ENCODE measurements around the gene NEK9. TPM values are rescaled to one million over a fixed set of nuclear protein-coding genes. Genes with fewer than 3 reads are reported as not detected.

NEK9 gene
- total and polyA plus RNA-seq, 9 of the 15 experiments (the other 6 are each of a cell fraction or from before 2014, with no cell fraction given): 2.8 to 39.6 (median 19.8) TPM

Small RNA genes lying within 50 kb of the gene (small RNA-seq; reads per million reads assigned to genes)
- gene HIF1AP1: not detected

Other genes starting within 250 kb of the NEK9 start
Only the 7 nearest of the 9 such genes appear.
- 0.18 and 0.90 TPM in 2 replicates for gene PGF, start 171.5 kb downstream of the NEK9 start, total RNA-seq (2014; rRNA removed)
- gene PGF, start 171.5 kb downstream of the NEK9 start, total RNA-seq (2014; rRNA removed; fragmentation: Illumina TruSeq; extraction: Trizol): 0.22 and 0.32 TPM in 2 replicates
- 0.11 and 0.34 TPM in 2 replicates for gene PGF, start 171.5 kb downstream of the NEK9 start, total RNA-seq (2015; rRNA removed; fragmentation: Illumina TruSeq; extraction: Trizol)
- gene PGF, start 171.5 kb downstream of the NEK9 start, total RNA-seq (2021): 0.29 and 0.44 TPM in 2 replicates
- 0.14 and 0.20 TPM in 2 replicates for gene PGF, start 171.5 kb downstream of the NEK9 start, polyA plus RNA-seq (2011; rRNA removed)
- 0.18 and 0.54 TPM in 2 replicates for gene PGF, start 171.5 kb downstream of the NEK9 start, polyA plus RNA-seq (2014; fragmentation: Illumina TruSeq; extraction: Trizol)
- gene PGF, start 171.5 kb downstream of the NEK9 start, polyA plus RNA-seq (2014; fragmentation: Nextera tagmentation; extraction: Ambion mirVana): under 1 TPM; 0.04 to 0.07 TPM
- 0.30 and 0.66 TPM in 2 replicates for gene PGF, start 171.5 kb downstream of the NEK9 start, polyA plus RNA-seq (2014; rRNA removed)
- gene EIF2B2, start 124.1 kb downstream of the NEK9 start, total RNA-seq (2014; rRNA removed): 53.3 and 65.7 TPM in 2 replicates
- gene EIF2B2, start 124.1 kb downstream of the NEK9 start, total RNA-seq (2014; rRNA removed; fragmentation: Illumina TruSeq; extraction: Trizol): 29.1 and 29.3 TPM in 2 replicates
- gene EIF2B2, start 124.1 kb downstream of the NEK9 start, total RNA-seq (2015; rRNA removed; fragmentation: Illumina TruSeq; extraction: Trizol): 28.3 and 31.8 TPM in 2 replicates
- 38.9 and 39.5 TPM in 2 replicates for gene EIF2B2, start 124.1 kb downstream of the NEK9 start, total RNA-seq (2021)
- 94.1 and 95.6 TPM in 2 replicates for gene EIF2B2, start 124.1 kb downstream of the NEK9 start, polyA plus RNA-seq (2011; rRNA removed)
- 52.4 and 55.6 TPM in 2 replicates for gene EIF2B2, start 124.1 kb downstream of the NEK9 start, polyA plus RNA-seq (2014; fragmentation: Illumina TruSeq; extraction: Trizol)
- gene EIF2B2, start 124.1 kb downstream of the NEK9 start, polyA plus RNA-seq (2014; fragmentation: Nextera tagmentation; extraction: Ambion mirVana): 10 to 100 TPM; 10.6 to 16.1 TPM
- gene EIF2B2, start 124.1 kb downstream of the NEK9 start, polyA plus RNA-seq (2014; rRNA removed): 58.7 and 68.3 TPM in 2 replicates
- gene MLH3, start 75.6 kb downstream of the NEK9 start, total RNA-seq (2014; rRNA removed): 5.9 and 8.0 TPM in 2 replicates
- 14.5 and 16.7 TPM in 2 replicates for gene MLH3, start 75.6 kb downstream of the NEK9 start, total RNA-seq (2014; rRNA removed; fragmentation: Illumina TruSeq; extraction: Trizol)
- gene MLH3, start 75.6 kb downstream of the NEK9 start, total RNA-seq (2015; rRNA removed; fragmentation: Illumina TruSeq; extraction: Trizol): 14.5 and 15.3 TPM in 2 replicates
- gene MLH3, start 75.6 kb downstream of the NEK9 start, total RNA-seq (2021): 8.8 and 12.0 TPM in 2 replicates
- 8.7 and 11.9 TPM in 2 replicates for gene MLH3, start 75.6 kb downstream of the NEK9 start, polyA plus RNA-seq (2011; rRNA removed)
- 8.6 TPM in 2 replicates for gene MLH3, start 75.6 kb downstream of the NEK9 start, polyA plus RNA-seq (2014; fragmentation: Illumina TruSeq; extraction: Trizol)
- gene MLH3, start 75.6 kb downstream of the NEK9 start, polyA plus RNA-seq (2014; fragmentation: Nextera tagmentation; extraction: Ambion mirVana): 10 to 100 TPM in 1 of 2 experiments, 1 to 10 TPM in 1; 6.8 to 10.7 TPM
- 4.6 and 6.1 TPM in 2 replicates for gene MLH3, start 75.6 kb downstream of the NEK9 start, polyA plus RNA-seq (2014; rRNA removed)
- gene ACYP1, start 63.0 kb downstream of the NEK9 start, total RNA-seq (2014; rRNA removed): 37.7 and 57.6 TPM in 2 replicates
- 45.8 and 55.9 TPM in 2 replicates for gene ACYP1, start 63.0 kb downstream of the NEK9 start, total RNA-seq (2014; rRNA removed; fragmentation: Illumina TruSeq; extraction: Trizol)
- gene ACYP1, start 63.0 kb downstream of the NEK9 start, total RNA-seq (2015; rRNA removed; fragmentation: Illumina TruSeq; extraction: Trizol): 35.3 and 35.5 TPM in 2 replicates
- 19.9 and 23.3 TPM in 2 replicates for gene ACYP1, start 63.0 kb downstream of the NEK9 start, total RNA-seq (2021)
- 47.2 and 67.6 TPM in 2 replicates for gene ACYP1, start 63.0 kb downstream of the NEK9 start, polyA plus RNA-seq (2011; rRNA removed)
- 52.3 and 54.1 TPM in 2 replicates for gene ACYP1, start 63.0 kb downstream of the NEK9 start, polyA plus RNA-seq (2014; fragmentation: Illumina TruSeq; extraction: Trizol)
- 100 to 1,000 TPM; 105 to 113 TPM for gene ACYP1, start 63.0 kb downstream of the NEK9 start, polyA plus RNA-seq (2014; fragmentation: Nextera tagmentation; extraction: Ambion mirVana)
- 69.0 and 97.2 TPM in 2 replicates for gene ACYP1, start 63.0 kb downstream of the NEK9 start, polyA plus RNA-seq (2014; rRNA removed)
- gene ZC2HC1C, start 57.4 kb downstream of the NEK9 start, total RNA-seq (2014; rRNA removed): 5.1 and 8.8 TPM in 2 replicates
- 6.6 and 7.9 TPM in 2 replicates for gene ZC2HC1C, start 57.4 kb downstream of the NEK9 start, total RNA-seq (2014; rRNA removed; fragmentation: Illumina TruSeq; extraction: Trizol)
- 6.2 and 8.5 TPM in 2 replicates for gene ZC2HC1C, start 57.4 kb downstream of the NEK9 start, total RNA-seq (2015; rRNA removed; fragmentation: Illumina TruSeq; extraction: Trizol)
- gene ZC2HC1C, start 57.4 kb downstream of the NEK9 start, total RNA-seq (2021): 4.7 and 6.3 TPM in 2 replicates
- 4.3 and 8.4 TPM in 2 replicates for gene ZC2HC1C, start 57.4 kb downstream of the NEK9 start, polyA plus RNA-seq (2011; rRNA removed)
- 7.7 and 7.9 TPM in 2 replicates for gene ZC2HC1C, start 57.4 kb downstream of the NEK9 start, polyA plus RNA-seq (2014; fragmentation: Illumina TruSeq; extraction: Trizol)
- gene ZC2HC1C, start 57.4 kb downstream of the NEK9 start, polyA plus RNA-seq (2014; fragmentation: Nextera tagmentation; extraction: Ambion mirVana): 1 to 10 TPM; 7.0 to 9.2 TPM
- 3.7 and 6.7 TPM in 2 replicates for gene ZC2HC1C, start 57.4 kb downstream of the NEK9 start, polyA plus RNA-seq (2014; rRNA removed)
- 46.9 and 62.2 TPM in 2 replicates for gene TMED10, start 49.6 kb upstream of the NEK9 start, total RNA-seq (2014; rRNA removed)
- 87.9 and 95.0 TPM in 2 replicates for gene TMED10, start 49.6 kb upstream of the NEK9 start, total RNA-seq (2014; rRNA removed; fragmentation: Illumina TruSeq; extraction: Trizol)
- 101 and 105 TPM in 2 replicates for gene TMED10, start 49.6 kb upstream of the NEK9 start, total RNA-seq (2015; rRNA removed; fragmentation: Illumina TruSeq; extraction: Trizol)
- 124 and 126 TPM in 2 replicates for gene TMED10, start 49.6 kb upstream of the NEK9 start, total RNA-seq (2021)
- 169 and 170 TPM in 2 replicates for gene TMED10, start 49.6 kb upstream of the NEK9 start, polyA plus RNA-seq (2011; rRNA removed)
- gene TMED10, start 49.6 kb upstream of the NEK9 start, polyA plus RNA-seq (2014; fragmentation: Illumina TruSeq; extraction: Trizol): 154 and 185 TPM in 2 replicates
- gene TMED10, start 49.6 kb upstream of the NEK9 start, polyA plus RNA-seq (2014; fragmentation: Nextera tagmentation; extraction: Ambion mirVana): 100 to 1,000 TPM; 206 to 233 TPM
- gene TMED10, start 49.6 kb upstream of the NEK9 start, polyA plus RNA-seq (2014; rRNA removed): 84.7 and 134 TPM in 2 replicates
- gene FOS, start 151.8 kb upstream of the NEK9 start, total RNA-seq (2014; rRNA removed): 12.1 and 19.4 TPM in 2 replicates
- 4.2 and 8.9 TPM in 2 replicates for gene FOS, start 151.8 kb upstream of the NEK9 start, total RNA-seq (2014; rRNA removed; fragmentation: Illumina TruSeq; extraction: Trizol)
- 0.54 and 1.1 TPM in 2 replicates for gene FOS, start 151.8 kb upstream of the NEK9 start, total RNA-seq (2015; rRNA removed; fragmentation: Illumina TruSeq; extraction: Trizol)
- 13.8 and 17.4 TPM in 2 replicates for gene FOS, start 151.8 kb upstream of the NEK9 start, total RNA-seq (2021)
- 3.6 and 5.7 TPM in 2 replicates for gene FOS, start 151.8 kb upstream of the NEK9 start, polyA plus RNA-seq (2011; rRNA removed)
- 8.2 and 12.8 TPM in 2 replicates for gene FOS, start 151.8 kb upstream of the NEK9 start, polyA plus RNA-seq (2014; fragmentation: Illumina TruSeq; extraction: Trizol)
- 1 to 10 TPM in 1 of 2 experiments, under 1 TPM in 1; 0.56 to 2.1 TPM for gene FOS, start 151.8 kb upstream of the NEK9 start, polyA plus RNA-seq (2014; fragmentation: Nextera tagmentation; extraction: Ambion mirVana)
- gene FOS, start 151.8 kb upstream of the NEK9 start, polyA plus RNA-seq (2014; rRNA removed): 11.6 and 14.8 TPM in 2 replicates